BLaER1 (cell line): ENCODE measurements around the gene PTPRM.

Experiments
- H3K27ac ChIP-seq: shearing (Covaris generic); formaldehyde crosslinking; 2 replicates; pipeline ENCODE4 v1.8.1; 2022
- H3K27me3 ChIP-seq: shearing (Covaris generic); formaldehyde crosslinking; 2 replicates; pipeline ENCODE4 v1.8.1; 2022
- H3K36me3 ChIP-seq: shearing (Covaris generic); formaldehyde crosslinking; 2 replicates; pipeline ENCODE4 v1.8.1; 2022
- H3K4me1 ChIP-seq: shearing (Covaris generic); formaldehyde crosslinking; 2 replicates; pipeline ENCODE4 v1.8.1; 2022
- H3K4me2 ChIP-seq: shearing (Covaris generic); formaldehyde crosslinking; 2 replicates; pipeline ENCODE4 v1.8.1; 2022
- H3K4me3 ChIP-seq: shearing (Covaris generic); formaldehyde crosslinking; 2 replicates; pipeline ENCODE4 v1.8.1; 2022
- H3K9ac ChIP-seq: shearing (Covaris generic); formaldehyde crosslinking; 2 replicates; pipeline ENCODE4 v1.8.1; 2022
- H3K9me3 ChIP-seq: shearing (Covaris generic); formaldehyde crosslinking; 2 replicates; pipeline ENCODE4 v1.8.1; 2022
- H4K20me1 ChIP-seq: shearing (Covaris generic); formaldehyde crosslinking; 2 replicates; pipeline ENCODE4 v1.8.1; 2022
- Cebpa-rat ChIP-seq: shearing (Covaris generic); IDR thresholded peaks from 2 replicates; pipeline ENCODE4 v1.8.1; 2022

Gene PTPRM

DNA sequence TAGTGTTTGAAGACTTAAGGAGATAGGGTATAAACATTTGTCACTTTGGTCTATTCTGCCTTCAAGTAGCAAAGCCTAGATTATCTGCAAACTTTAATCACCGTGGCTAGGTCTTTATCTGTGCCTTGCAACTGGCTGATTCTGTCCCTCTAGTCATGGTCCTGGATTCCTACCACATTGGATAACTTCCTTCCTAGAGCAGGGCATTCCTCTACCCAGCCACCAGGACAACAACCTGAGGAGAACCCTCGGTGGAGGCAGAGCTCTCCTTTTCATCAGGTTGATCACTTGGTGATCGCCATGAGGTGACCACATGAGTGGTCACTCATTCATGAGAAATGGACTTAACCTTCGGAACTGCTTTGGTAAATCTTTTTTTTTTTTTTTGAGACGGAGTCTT lies 25.3 kb upstream of the PTPRM start:
- no peak for TF ChIP-seq Cebpa-rat
- no peaks in the 10 kb centered on the region for H3K27me3 ChIP-seq
- H3K9me3 ChIP-seq, result no peaks in the 10 kb centered on the region
- no peak overlapping the region for H3K9ac ChIP-seq
- no peak overlapping the region for H3K27ac ChIP-seq
- H4K20me1 ChIP-seq, result no peaks in the 10 kb centered on the region
- H3K4me2 ChIP-seq, result no peak overlapping the region
- H3K36me3 ChIP-seq, result no peaks in the 10 kb centered on the region
- no peaks in the 10 kb centered on the region for H3K4me1 ChIP-seq
- no peak overlapping the region for H3K4me3 ChIP-seq

- Histone ChIP-seq H3K27ac (no peak overlapping the region), H4K20me1 (no peaks in the 10 kb centered on the region), H3K4me3 (no peak overlapping the region), H3K27me3 (no peaks in the 10 kb centered on the region), H3K4me1 (no peaks in the 10 kb centered on the region), H3K9me3 (no peaks in the 10 kb centered on the region), H3K36me3 (no peaks in the 10 kb centered on the region), H3K4me2 (no peak overlapping the region), H3K9ac (no peak overlapping the region)
- no peak for TF ChIP-seq Cebpa-rat
These were observed 22.4 kb upstream of the PTPRM start for GRCh38 chr18:7544686-7545085.

- Histone ChIP-seq H4K20me1 (no peaks in the 10 kb centered on the region), H3K9me3 (no peaks in the 10 kb centered on the region), H3K4me3 (no peak overlapping the region), H3K4me1 (no peaks in the 10 kb centered on the region), H3K36me3 (no peaks in the 10 kb centered on the region), H3K9ac (no peak overlapping the region), H3K4me2 (no peak overlapping the region), H3K27ac (no peak overlapping the region), H3K27me3 (no peaks in the 10 kb centered on the region)
- no peak for TF ChIP-seq Cebpa-rat
These were observed 21.4 kb upstream of the PTPRM start for GRCh38 chr18:7545734-7546133.

DNA sequence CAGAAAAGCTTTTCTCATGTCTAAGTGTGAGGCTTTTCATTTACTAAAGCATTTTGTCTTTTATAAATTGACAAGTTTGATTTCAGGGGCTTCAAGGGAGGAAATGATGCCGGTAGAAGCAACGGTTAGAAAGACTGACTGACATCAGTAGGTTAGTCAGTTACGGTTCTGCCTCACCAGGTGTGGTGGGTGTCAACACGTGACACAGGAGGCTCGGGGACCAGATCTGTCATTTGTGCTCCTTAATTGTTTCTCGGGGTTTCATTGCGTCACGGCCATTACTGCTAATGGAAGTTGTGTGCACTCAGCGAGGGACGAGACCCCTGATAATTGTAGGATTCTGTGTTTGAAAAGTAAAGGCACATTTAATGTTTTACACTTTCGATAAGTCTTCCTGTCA lies 18.9 kb upstream of the PTPRM start:
- peaks cover 4% of the 10 kb centered on the region; the same call in 1 of the 2 replicates for H3K9me3 ChIP-seq
- no peaks in the 10 kb centered on the region for H3K36me3 ChIP-seq
- H3K4me2 ChIP-seq, result no peak overlapping the region
- 0 out of 2 replicates have a peak, but pooled peaks cover 7% of the 10 kb centered on the region for H3K4me1 ChIP-seq
- no peaks in the 10 kb centered on the region for H4K20me1 ChIP-seq
- no peak overlapping the region for H3K9ac ChIP-seq
- no peaks in the 10 kb centered on the region for H3K27me3 ChIP-seq
- TF ChIP-seq Cebpa-rat, result no peak
- no peak overlapping the region for H3K27ac ChIP-seq
- no peak overlapping the region for H3K4me3 ChIP-seq

- Histone ChIP-seq H4K20me1 (no peaks in the 10 kb centered on the region), H3K4me1 (0 out of 2 replicates have a peak, but pooled peaks cover 7% of the 10 kb centered on the region), H3K36me3 (no peaks in the 10 kb centered on the region), H3K9me3 (peaks cover 4% of the 10 kb centered on the region; the same call in 1 of the 2 replicates), H3K9ac (no peak overlapping the region), H3K4me3 (no peak overlapping the region), H3K27ac (no peak overlapping the region), H3K27me3 (no peaks in the 10 kb centered on the region), H3K4me2 (no peak overlapping the region)
- TF ChIP-seq Cebpa-rat, result no peak
These were observed 18.4 kb upstream of the PTPRM start for GRCh38 chr18:7548721-7549120.

- Histone ChIP-seq H4K20me1 (no peaks in the 10 kb centered on the region), H3K36me3 (no peaks in the 10 kb centered on the region), H3K4me1 (no peaks in the 10 kb centered on the region), H3K9me3 (no peaks in the 10 kb centered on the region), H3K27me3 (no peaks in the 10 kb centered on the region), H3K4me2 (no peak overlapping the region), H3K4me3 (no peak overlapping the region), H3K27ac (no peak overlapping the region), H3K9ac (no peak overlapping the region)
- TF ChIP-seq Cebpa-rat, result no peak
These were observed 9.1 kb upstream of the PTPRM start for GRCh38 chr18:7557973-7558372.

GRCh38 chr18:7558769-7559168 lies 8.3 kb upstream of the PTPRM start:
- H4K20me1 ChIP-seq, result no peaks in the 10 kb centered on the region
- no peaks in the 10 kb centered on the region for H3K27me3 ChIP-seq
- TF ChIP-seq Cebpa-rat, result no peak
- H3K36me3 ChIP-seq, result no peaks in the 10 kb centered on the region
- no peak overlapping the region for H3K9ac ChIP-seq
- H3K9me3 ChIP-seq, result no peaks in the 10 kb centered on the region
- H3K4me2 ChIP-seq, result no peak overlapping the region
- no peak overlapping the region for H3K4me3 ChIP-seq
- H3K4me1 ChIP-seq, result no peaks in the 10 kb centered on the region
- no peak overlapping the region for H3K27ac ChIP-seq

DNA sequence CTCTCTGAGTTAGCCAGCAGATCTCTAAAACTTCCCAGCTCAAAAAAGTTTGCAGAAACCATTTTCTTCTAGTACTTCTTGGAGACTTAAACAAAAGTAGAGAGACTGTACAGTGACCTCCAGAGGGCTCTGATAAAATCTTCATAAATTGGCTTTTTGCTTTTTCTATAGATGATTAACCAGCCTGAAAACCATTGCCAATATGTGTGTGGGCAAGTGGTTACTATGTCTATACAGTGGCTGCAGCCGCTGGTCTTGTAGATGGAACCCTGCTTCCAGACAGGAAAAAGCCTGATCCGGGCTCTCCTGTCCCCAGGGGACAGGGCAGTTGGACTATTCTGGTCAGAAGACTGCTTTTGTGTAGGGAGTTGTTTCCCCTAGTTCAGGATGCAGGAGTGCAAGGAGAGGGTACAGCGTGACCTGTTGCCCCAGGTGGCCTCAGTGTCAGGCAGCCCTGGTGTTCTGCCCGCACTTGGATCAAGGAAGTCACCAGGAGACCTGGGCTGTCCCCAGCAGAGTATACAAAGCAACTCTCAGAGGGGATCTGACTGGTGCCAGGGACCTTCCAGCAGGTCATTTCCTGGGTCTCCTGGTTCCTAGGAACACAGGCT lies 7.3 kb upstream of the PTPRM start:
- TF ChIP-seq Cebpa-rat, result no peak
- no peaks in the 10 kb centered on the region for H3K9me3 ChIP-seq
- H4K20me1 ChIP-seq, result no peaks in the 10 kb centered on the region
- no peak overlapping the region for H3K4me3 ChIP-seq
- no peak overlapping the region for H3K4me2 ChIP-seq
- H3K27ac ChIP-seq, result no peak overlapping the region
- peaks cover 4% of the 10 kb centered on the region for H3K27me3 ChIP-seq
- no peaks in the 10 kb centered on the region for H3K36me3 ChIP-seq
- H3K9ac ChIP-seq, result no peak overlapping the region
- no peaks in the 10 kb centered on the region for H3K4me1 ChIP-seq

DNA sequence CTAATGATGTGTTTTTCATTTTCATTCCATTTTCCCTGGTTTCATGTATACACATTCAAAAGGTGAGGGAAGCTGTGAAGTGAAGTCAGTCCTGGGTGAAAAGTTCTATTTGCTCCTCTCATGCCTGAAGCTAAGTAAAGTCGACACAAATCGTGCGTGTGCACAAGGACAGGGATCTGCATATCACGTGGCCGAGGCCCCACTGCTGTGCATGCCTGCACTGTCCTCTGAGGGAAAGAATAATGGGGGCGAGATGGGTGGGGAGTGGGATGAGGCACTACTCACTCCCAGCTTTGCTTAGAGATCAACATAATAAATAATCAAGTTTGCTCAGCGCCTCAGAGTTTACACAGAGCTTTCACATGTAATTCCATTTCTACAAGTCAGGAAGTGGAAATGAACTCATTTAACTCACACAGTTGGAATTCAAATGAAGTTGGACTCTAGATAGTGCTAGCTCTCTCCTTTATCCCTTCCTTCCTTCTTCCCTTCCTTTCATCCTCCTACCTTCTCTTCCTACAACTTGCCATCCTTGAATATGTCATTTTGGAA lies 5.1 kb upstream of the PTPRM start:
- H3K27me3 ChIP-seq, result peaks cover 25% of the 10 kb centered on the region
- no peak overlapping the region for H3K4me3 ChIP-seq
- no peak overlapping the region for H3K27ac ChIP-seq
- H3K4me1 ChIP-seq, result no peaks in the 10 kb centered on the region
- H3K9me3 ChIP-seq, result no peaks in the 10 kb centered on the region
- TF ChIP-seq Cebpa-rat, result no peak
- H3K36me3 ChIP-seq, result no peaks in the 10 kb centered on the region
- no peaks in the 10 kb centered on the region for H4K20me1 ChIP-seq
- no peak overlapping the region for H3K4me2 ChIP-seq
- no peak overlapping the region for H3K9ac ChIP-seq

DNA sequence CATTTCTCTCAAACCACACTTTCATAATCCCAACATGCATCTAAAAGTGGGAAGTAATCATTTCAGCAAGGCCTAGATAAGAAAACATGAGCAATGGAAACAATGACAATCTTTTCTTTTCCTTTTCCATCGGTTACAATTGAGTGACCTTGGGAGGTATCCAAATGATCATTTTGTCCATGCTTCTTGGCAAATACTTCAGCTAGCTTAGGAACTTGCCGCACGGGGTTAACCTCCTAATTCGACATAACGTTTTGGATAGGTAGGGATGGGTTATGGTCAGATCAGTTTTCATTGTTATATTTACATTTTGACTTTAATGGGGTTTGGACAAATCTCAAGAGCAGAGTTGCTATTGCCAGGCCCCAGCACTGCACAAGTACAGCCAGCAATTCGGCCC lies 4.6 kb upstream of the PTPRM start:
- no peaks in the 10 kb centered on the region for H3K4me1 ChIP-seq
- no peak overlapping the region for H3K4me3 ChIP-seq
- H3K9ac ChIP-seq, result no peak overlapping the region
- no peak for TF ChIP-seq Cebpa-rat
- H3K27ac ChIP-seq, result no peak overlapping the region
- no peaks in the 10 kb centered on the region for H3K36me3 ChIP-seq
- H4K20me1 ChIP-seq, result no peaks in the 10 kb centered on the region
- H3K27me3 ChIP-seq, result peaks cover 29% of the 10 kb centered on the region
- H3K9me3 ChIP-seq, result no peaks in the 10 kb centered on the region
- H3K4me2 ChIP-seq, result no peak overlapping the region
